ENCODE measurements around the gene BORCS8. TPM values are rescaled to one million over a fixed set of nuclear protein-coding genes. Genes with fewer than 3 reads are reported as not detected.
"Not testable (repeated sequence)": the region's sequence is repeated elsewhere in the genome, so short reads cannot be mapped to it uniquely, and the experiment has no call there.

BORCS8 gene
- total RNA-seq, 4 donors from 2014 or later, result 4.4 to 15.2 (median 10.9) TPM

GRCh38 chr19:19152668-19153384 is 39.1 kb downstream of the BORCS8 start:
- intact Hi-C loops (cut with DNase I; ENCODE audit: low total_unique reads), result no loop called here

GRCh38 chr19:19151418-19151817 is 40.5 kb downstream of the BORCS8 start:
- 75 to 82% methylated on average over 10 to 11 of the region's 11 CpGs for WGBS, 2 donors
- H3K4me3 ChIP-seq (ENCODE audit: low read depth, poor library complexity, severe bottlenecking), result no peak overlapping the region
- TF ChIP-seq CTCF (IDR thresholded peaks at IDR 0.05) (no peak), POLR2A (IDR thresholded peaks at IDR 0.05) (no peak)
- no peak for DNase-seq (ENCODE audit: low spot score in 2 of 2)
- intact Hi-C loops (cut with DNase I; ENCODE audit: low total_unique reads), result no loop called here

More at GRCh38 chr19:19152668-19153384, 39.1 kb downstream of the BORCS8 start:
- no peak for TF ChIP-seq POLR2A (IDR thresholded peaks at IDR 0.05)
- no peak for TF ChIP-seq CTCF (IDR thresholded peaks at IDR 0.05)
- H3K4me3 ChIP-seq (ENCODE audit: low read depth, poor library complexity, severe bottlenecking), result no peak overlapping the region
- no peak for DNase-seq (ENCODE audit: low spot score in 2 of 2)
- WGBS, 2 donors, result 83 to 89% methylated on average over 9 to 13 of the region's 13 CpGs

- DNase-seq (ENCODE audit: low spot score in 2 of 2), result no peak
- intact Hi-C loops (cut with DNase I; ENCODE audit: low total_unique reads), result loop anchor here (5.0 kb wide), 1 partner anchor 193 kb away; no protein-coding TSS in a partner anchor
- TF ChIP-seq CTCF (IDR thresholded peaks at IDR 0.05), result no peak
- TF ChIP-seq POLR2A (IDR thresholded peaks at IDR 0.05), result no peak
- 77 to 78% methylated on average over 2 of the region's 2 CpGs for WGBS, 2 donors
- H3K4me3 ChIP-seq (ENCODE audit: low read depth, poor library complexity, severe bottlenecking), result no peak overlapping the region
These were observed 42.5 kb downstream of the BORCS8 start for GRCh38 chr19:19149435-19149834.

- WGBS, 2 donors, result 97 to 99% methylated on average over 8 of the region's 8 CpGs
- intact Hi-C loops (cut with DNase I; ENCODE audit: low total_unique reads), result loop anchor here (5.0 kb wide), 1 partner anchor 194 kb away; no protein-coding TSS in a partner anchor
- DNase-seq (ENCODE audit: low spot score in 2 of 2); H3K4me3 ChIP-seq (ENCODE audit: low read depth, poor library complexity, severe bottlenecking): not testable (repeated sequence)
These were observed 43.4 kb downstream of the BORCS8 start for GRCh38 chr19:19148504-19148903.

DNA sequence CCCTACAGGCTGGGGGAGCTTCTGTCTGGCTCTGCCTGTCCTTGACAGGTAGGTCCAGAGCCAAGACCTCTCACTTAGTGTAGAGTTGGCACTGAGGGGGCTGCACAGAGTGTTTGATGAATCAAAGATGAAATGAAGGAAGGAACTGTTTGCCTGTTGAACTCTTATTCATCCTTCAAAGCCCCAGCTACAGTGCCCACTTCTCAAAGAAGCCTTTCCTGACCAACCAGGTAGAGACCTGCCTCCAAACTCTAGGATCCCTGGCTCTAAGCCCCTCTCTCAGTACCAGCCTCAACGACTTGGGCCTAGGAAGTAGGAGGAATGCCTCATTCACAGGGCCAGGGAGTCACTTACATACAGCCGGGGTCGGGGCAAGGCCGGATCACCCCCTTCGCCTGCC is 44.6 kb downstream of the BORCS8 start:
- TF ChIP-seq CTCF (IDR thresholded peaks at IDR 0.05), result no peak
- TF ChIP-seq POLR2A (IDR thresholded peaks at IDR 0.05), result no peak
- 88 to 90% methylated on average over 5 of the region's 5 CpGs for WGBS, 2 donors
- no peak for DNase-seq (ENCODE audit: low spot score in 2 of 2)
- intact Hi-C loops (cut with DNase I; ENCODE audit: low total_unique reads), result loop anchor here (5.0 kb wide), 1 partner anchor 195 kb away; no protein-coding TSS in a partner anchor
- H3K4me3 ChIP-seq (ENCODE audit: low read depth, poor library complexity, severe bottlenecking), result no peak overlapping the region

DNA sequence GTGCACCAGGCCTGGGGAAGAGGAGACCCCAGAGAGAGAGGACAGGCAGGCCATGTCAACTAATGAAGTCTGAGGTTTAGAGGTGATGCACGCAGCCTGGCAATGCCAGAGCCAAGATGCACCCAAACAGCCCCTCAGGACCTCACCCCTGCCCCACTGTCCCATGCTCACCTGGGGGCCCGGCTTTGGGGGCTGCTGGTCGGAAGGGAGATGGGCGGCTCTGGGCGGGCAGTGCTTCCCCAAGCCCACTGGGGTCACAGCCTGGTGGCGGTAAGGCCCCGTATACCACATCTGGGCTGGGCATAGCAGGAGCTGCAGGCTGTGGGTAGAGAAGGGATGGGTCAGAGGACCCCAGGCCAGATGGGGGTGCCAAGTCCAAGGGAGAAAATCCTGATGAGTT is 45.1 kb downstream of the BORCS8 start:
- intact Hi-C loops (cut with DNase I; ENCODE audit: low total_unique reads), result loop anchor here (5.0 kb wide), 1 partner anchor 195 kb away; no protein-coding TSS in a partner anchor
- no peak for DNase-seq (ENCODE audit: low spot score in 2 of 2)
- 95 to 96% methylated on average over 7 of the region's 7 CpGs for WGBS, 2 donors
- no peak for TF ChIP-seq CTCF (IDR thresholded peaks at IDR 0.05)
- TF ChIP-seq POLR2A (IDR thresholded peaks at IDR 0.05), result no peak
- no peak overlapping the region for H3K4me3 ChIP-seq (ENCODE audit: low read depth, poor library complexity, severe bottlenecking)
